Measurements from ENCODE around the gene COL6A5.

GRCh38 chr3:130386604-130387263 is 41.3 kb downstream of the COL6A5 start:
- TF ChIP-seq CTCF (IDR thresholded peaks at IDR 0.05 in 8 of 11, conservative IDR thresholded peaks at IDR 0.05 in 3 of 11) (no peak), POLR2AphosphoS5 (IDR thresholded peaks at IDR 0.05) (no peak), POLR2A (IDR thresholded peaks at IDR 0.05) (no peak)

Measured in spleen (tissue), 7 donors.